Left kidney (tissue), 2 donors: Measurements from ENCODE around the gene TENT5A. TPM values are rescaled to one million over a fixed set of nuclear protein-coding genes. Genes with fewer than 3 reads are reported as not detected.

Experiments
- DNase-seq: peaks from one replicate; pipeline ENCODE4 v3.0.0-alpha.2; 2013
- polyA plus RNA-seq: library from polyadenylated mRNA; unstranded; fragments of 120-200 nt; gene quantifications from one replicate; pipeline ENCODE4 v1.2.1, GENCODE V29; 2013; ENCODE audit not compliant: insufficient read length

Gene TENT5A
- polyA plus RNA-seq, 1 donor = 4.5 TPM

GRCh38 chr6:81773887-81774286, 21.4 kb upstream of the TENT5A start:
- no peak for DNase-seq

DNA sequence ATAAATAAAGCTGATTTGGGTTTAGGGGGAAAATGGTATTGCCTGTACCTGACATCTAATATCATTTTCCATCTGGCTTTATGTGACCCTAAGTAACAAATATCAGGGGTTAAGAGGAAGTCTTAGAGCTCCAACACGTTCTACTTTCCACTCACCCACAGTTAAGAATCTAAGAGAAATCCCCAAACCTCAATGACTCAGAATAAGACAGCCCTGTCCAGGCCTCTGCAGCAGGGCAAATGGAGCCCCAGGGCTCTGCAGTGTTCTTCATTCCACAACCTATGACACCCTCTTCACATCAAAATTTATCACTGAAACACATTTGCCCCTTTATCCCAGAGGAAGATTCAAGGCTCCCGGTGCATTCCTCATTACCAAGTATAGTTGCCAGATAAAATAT, 20.3 kb upstream of the TENT5A start:
- no peak for DNase-seq

- DNase-seq = no peak
These were observed 18.6 kb upstream of the TENT5A start for GRCh38 chr6:81771097-81771496.

GRCh38 chr6:81770381-81770780, 17.9 kb upstream of the TENT5A start:
- no peak for DNase-seq

DNA sequence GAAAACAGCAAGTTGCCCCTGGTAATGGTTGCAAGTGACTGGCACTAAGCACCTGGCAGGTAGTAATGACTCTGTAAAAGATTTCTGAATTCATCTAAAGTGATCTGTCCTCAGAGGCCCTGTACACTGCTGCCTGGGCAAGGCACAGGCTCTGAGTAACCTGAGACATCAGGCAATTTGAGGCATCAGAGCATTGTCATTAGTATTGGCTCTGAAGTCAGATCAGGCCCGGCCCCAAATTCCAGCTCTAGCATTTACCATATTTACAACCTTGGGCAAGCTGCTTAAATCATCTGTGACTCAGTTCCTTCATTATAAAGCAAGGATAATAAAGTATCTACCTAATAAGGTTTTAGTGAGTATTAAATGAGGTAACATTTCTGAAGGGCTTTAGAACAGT, 17.3 kb upstream of the TENT5A start:
- DNase-seq = no peak

- DNase-seq = no peak
These were observed 15.9 kb upstream of the TENT5A start for GRCh38 chr6:81768150-81768942.

DNA sequence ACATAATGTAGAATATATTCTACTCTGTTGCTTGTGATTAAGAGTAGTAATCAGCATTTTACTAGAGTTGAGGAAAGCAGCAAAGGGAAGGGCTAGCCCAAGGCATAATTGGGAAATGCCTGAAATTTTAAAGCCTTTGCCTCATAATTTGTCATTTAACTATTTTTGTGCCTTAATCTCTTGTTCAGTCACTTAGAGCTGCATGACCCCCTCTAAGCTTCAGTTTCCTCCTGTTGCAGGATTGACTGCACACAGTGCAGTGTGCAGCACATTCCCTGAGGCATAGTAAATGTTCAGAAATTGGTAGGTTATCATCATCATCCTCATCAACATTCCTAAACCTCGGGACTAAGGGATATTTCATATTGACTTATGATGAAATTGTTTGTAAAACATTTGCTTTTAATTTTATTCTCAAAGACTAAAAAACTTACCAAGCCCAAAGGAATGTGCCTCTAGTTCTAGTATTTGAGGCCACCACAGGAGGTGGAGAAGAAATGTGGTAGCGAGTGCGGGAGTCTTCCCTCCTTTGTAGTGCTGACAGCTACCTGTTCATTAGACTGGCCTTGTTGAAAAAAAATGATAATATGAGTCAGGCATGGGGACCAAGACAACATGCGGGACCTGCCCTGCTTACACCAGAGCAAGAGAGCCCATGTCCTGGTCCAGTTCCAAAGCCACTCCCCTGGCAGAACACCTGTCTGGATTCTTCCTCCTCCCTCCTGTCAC, 14.8 kb upstream of the TENT5A start:
- no peak for DNase-seq

DNA sequence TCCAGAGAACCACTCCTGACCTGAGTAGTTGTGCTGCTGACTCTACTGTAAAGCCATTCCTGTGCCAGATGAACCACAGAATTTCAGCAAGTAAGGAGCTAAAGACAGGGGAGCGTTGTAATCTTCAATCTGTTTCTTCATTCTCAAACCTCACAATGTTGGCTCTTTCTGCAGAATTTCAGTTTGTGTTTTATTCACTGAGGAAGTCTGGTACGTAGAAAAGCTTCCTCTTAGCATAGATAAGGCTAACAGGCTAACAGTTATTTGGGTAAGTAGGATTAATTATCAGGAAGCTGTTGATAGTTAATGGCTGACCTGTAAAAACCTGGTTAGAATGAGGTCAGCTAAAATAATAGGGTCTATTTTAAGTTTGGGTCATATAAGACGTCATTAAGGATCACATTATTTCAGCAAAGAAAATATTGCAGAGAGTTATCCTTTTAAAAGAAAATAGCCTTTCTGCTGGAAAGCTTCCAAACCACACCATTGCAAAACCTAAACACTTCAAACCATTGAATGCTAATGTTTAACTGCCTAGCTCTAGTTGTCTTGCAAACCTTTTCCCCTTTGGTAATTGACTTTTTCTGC, 14.1 kb upstream of the TENT5A start:
- DNase-seq = peak; percentile 31

- DNase-seq = no peak
These were observed 12.1 kb upstream of the TENT5A start for GRCh38 chr6:81764531-81764930.

DNA sequence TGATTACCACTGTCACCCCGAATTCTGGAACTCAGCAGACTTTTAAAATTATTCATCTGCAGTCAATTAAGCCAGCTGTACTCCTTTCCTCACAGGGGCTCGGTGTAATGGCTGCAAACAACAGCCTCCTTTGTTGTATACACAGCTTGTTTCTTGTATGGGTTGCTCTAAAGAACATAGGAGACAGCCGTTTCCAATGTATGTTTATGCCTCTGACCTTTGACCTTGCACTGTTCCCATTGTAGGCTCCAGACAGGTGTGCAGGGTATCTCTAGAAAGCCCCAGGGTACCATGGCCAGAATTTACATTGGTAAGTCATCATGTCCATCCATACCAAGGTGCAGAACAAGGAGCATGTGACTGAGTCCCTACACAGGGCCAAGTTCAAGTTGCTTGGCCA, 11.5 kb upstream of the TENT5A start:
- no peak for DNase-seq

- DNase-seq = no peak
These were observed 10.6 kb upstream of the TENT5A start for GRCh38 chr6:81763051-81763450.

DNA sequence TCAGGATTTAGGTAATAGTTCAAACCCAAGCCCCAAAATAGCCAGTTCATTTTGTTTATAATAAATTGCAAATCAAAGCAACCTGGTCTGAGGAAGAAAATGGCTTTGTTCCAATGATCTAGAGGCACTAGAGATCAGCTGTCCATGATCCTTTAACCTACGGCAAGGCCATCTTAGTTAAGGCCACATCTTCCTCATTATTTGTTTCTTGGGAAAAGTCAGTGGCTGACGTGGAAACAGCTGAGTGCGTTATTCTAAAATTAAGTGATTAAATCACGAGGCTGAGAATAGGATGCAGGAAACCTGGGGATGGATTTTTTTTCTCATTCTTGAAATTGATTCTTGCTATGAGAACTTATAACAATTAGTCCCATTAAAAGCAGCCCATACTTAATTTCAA, 10.1 kb upstream of the TENT5A start:
- no peak for DNase-seq

DNA sequence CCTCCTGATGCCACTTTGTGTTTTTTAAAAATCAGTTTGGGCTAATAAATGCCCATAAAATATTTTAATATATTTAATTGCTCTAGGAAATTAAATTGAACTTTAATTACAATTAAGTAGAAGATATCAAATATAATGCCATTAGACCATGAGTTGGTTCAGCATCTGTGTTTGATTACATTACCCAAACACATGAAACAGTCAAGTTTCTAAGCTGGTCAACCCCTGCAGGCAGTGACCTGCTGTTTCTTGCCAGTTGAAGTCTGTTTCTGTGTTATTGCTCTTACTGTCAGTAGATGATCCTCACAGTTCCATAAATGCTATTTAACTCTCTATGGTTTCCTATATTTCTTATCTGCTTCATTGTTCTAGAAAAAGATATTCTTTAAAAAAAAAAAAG, 9.7 kb upstream of the TENT5A start:
- no peak for DNase-seq

DNA sequence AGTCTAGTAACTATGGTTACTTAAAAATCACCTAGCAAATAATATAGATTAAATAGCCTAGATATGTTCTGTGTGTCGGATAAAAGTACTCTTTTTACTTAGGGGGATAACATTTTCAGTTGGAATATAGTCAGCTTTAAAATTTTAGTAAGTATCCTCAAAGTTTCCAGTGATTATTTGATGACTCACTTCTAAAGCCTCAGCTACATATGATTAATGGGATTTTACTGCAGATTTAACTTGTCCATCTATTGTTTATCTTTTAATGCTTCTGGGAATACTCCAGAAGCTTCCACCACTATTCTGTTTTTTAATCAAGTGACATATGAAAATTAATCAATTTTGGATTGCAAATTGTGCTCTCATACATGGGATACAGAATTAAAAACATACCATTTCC, 8.7 kb upstream of the TENT5A start:
- DNase-seq = no peak

DNA sequence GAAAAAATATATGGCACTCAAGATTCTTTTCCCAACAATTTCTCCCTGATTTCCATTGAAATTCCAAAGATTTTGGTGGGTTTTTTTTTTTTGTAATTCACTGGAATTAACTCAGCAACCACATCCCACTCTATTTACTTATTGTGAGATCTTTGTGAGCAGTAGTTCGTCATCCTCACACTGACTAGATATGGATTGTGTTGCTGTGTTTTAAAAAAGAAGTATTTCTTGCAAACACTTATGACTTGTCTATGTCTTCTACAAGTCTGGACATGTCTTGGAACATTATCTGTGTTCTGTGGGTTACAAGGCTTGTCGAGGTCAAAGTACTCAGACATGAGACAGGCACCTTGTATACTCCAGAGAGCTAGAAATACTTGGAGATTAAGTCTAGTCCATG, 7.3 kb upstream of the TENT5A start:
- no peak for DNase-seq

DNA sequence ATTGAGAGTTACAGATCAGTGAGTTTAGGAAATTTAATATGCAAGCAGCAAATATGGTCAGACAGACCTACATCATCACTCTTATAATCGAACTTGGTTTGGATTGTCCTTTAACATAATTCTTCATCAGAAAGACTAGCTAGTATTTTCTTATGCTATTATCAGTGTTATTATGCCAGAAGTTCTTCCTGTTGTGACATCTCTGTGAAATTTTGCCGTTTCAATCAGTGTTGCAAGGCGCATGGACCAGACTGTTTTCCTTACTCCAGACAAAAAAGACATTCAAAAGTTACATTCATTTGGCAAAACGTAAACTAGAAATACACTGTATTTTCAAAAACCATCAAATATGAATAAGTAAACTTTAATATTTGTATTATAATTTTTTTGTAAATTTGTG, 5.7 kb upstream of the TENT5A start:
- no peak for DNase-seq

- DNase-seq = no peak
These were observed 4.2 kb upstream of the TENT5A start for GRCh38 chr6:81756690-81757089.

GRCh38 chr6:81755551-81755950, 3.1 kb upstream of the TENT5A start:
- no peak for DNase-seq

DNA sequence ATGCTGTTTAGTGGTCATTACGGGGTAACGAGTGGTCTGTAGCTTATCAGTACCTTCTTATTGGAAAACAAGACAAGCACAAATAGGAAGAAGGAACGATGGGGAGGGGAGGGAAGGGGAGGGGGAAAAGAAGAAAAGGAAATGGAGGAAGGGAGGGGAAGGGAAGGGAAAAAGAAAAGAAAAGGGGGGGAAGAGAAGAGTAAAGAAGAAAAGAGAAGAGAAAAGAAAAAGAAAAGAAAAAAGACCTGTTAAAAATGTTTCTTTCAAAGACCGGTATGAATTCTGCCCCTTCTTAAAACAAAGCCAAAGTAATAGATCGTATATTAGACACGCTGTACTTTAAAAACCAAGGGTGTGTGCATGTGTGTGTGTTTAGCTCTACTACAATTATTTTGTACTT, 2.4 kb upstream of the TENT5A start:
- DNase-seq = no peak

- peak; percentile 49 for DNase-seq
These were observed 1.5 kb upstream of the TENT5A start for GRCh38 chr6:81753711-81754577.

GRCh38 chr6:81752921-81753710, 635 bp upstream of the TENT5A start:
- peak; percentile 72 for DNase-seq
